Measurements from ENCODE around the gene PEX7.
"Not testable (repeated sequence)": the region's sequence is repeated elsewhere in the genome, so short reads cannot be mapped to it uniquely, and the experiment has no call there.

The PEX7 gene

DNA sequence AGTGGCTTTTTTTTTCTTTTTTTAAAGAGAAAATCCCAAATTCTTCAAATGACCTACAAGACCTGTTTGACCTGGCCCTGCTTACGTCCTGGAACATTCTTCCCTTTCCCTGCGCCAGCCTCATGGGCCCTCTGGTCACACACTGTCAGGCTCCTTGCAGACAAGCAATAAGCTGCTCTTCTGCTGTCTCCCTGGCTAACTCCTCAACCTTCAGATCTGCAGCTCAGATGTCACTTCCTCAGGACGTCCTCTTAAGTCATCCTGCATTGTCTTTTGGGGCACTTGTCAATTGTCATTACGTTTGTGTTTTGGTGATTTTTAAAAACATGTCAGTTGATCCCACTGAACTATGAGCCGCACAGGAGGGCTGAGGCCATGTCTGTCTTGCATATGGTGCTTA lies 70.8 kb downstream of the PEX7 start:
- TF ChIP-seq CTCF (IDR thresholded peaks at IDR 0.05; ENCODE audit: low read length, missing control alignments): no peak
- no peak overlapping the region for H3K4me3 ChIP-seq (replicated peaks; ENCODE audit: low read depth, low read length)
- DNase-seq (ENCODE audit: low read depth): no peak

DNA sequence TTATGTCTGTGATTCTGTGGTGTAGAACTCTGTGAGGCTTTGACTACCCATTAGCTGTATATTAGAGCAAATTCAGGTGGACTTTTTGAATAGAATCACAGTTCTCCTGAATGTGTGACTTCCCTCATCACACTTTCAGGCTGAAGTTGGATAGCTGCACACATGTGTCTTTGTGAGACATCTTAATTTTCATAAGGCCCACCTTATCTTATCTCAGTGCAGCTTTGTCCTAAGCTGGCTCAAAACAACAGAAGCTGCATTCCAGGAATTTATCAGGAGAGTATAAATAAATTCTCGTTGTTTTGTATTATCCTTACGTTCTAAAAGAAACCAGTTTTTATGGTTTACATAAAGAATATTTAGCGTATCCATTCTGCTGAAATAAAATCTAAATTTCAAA lies 73.5 kb downstream of the PEX7 start:
- DNase-seq (ENCODE audit: low read depth): no peak
- H3K4me3 ChIP-seq (replicated peaks; ENCODE audit: low read depth, low read length): no peak overlapping the region
- no peak for TF ChIP-seq CTCF (IDR thresholded peaks at IDR 0.05; ENCODE audit: low read length, missing control alignments)

- H3K4me3 ChIP-seq (replicated peaks; ENCODE audit: low read depth, low read length): no peak overlapping the region
- DNase-seq (ENCODE audit: low read depth): no peak
- TF ChIP-seq CTCF (IDR thresholded peaks at IDR 0.05; ENCODE audit: low read length, missing control alignments): no peak
Measured at GRCh38 chr6:136897071-136897470, 74.7 kb downstream of the PEX7 start.

DNA sequence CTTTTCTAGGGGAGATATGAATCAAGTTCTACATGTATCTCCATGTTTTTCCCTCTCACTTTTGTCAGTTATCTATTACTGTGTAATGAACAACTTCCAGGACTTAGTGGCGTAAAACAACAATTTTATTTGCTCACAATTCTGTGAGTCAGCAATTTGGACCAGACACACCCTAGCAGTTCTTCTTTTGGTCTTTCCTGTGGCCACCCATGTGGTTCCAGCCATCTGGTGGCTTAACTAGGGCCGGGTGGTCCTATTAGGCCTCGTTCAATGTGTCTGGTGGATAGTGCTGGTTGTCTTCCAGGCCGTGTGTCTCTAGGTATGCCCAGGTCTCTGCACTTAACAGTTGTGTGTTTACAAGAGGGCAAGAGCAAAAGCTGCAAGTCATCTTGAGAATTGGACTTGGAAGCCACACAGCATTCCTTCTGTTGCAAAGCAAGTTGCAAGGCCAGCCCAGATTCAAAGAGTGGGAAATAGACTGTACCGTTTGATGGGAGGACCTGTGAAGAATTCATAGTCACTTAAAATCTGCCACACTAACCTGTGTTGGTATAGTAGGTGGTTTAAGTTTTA lies 78.9 kb downstream of the PEX7 start:
- H3K4me3 ChIP-seq (replicated peaks; ENCODE audit: low read depth, low read length): no peak overlapping the region
- no peak for DNase-seq (ENCODE audit: low read depth)
- TF ChIP-seq CTCF (IDR thresholded peaks at IDR 0.05; ENCODE audit: low read length, missing control alignments): no peak

DNA sequence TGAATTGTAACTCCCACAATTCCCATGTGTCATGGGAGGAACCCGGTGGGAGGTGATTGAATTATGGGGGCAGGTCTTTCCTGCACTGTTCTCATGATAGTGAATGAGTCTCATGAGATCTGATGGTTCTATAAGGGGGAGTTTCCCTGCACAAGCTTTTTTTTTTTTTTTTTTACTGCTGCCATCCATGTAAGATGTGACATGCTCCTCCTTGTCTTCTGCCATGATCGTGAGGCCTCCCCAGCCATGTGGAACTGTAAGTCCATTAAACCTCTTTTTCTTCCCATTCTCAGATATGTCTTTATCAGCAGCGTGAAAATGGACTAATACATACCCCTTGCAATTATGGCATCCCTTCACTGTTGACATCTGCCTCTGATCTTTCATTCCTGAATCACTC lies 82.1 kb downstream of the PEX7 start:
- H3K4me3 ChIP-seq (replicated peaks; ENCODE audit: low read depth, low read length); DNase-seq (ENCODE audit: low read depth): not testable (repeated sequence)

GRCh38 chr6:136914947-136915346 lies 92.6 kb downstream of the PEX7 start:
- no peak for DNase-seq (ENCODE audit: low read depth)
- TF ChIP-seq CTCF (IDR thresholded peaks at IDR 0.05; ENCODE audit: low read length, missing control alignments): no peak
- H3K4me3 ChIP-seq (replicated peaks; ENCODE audit: low read depth, low read length): no peak overlapping the region

DNA sequence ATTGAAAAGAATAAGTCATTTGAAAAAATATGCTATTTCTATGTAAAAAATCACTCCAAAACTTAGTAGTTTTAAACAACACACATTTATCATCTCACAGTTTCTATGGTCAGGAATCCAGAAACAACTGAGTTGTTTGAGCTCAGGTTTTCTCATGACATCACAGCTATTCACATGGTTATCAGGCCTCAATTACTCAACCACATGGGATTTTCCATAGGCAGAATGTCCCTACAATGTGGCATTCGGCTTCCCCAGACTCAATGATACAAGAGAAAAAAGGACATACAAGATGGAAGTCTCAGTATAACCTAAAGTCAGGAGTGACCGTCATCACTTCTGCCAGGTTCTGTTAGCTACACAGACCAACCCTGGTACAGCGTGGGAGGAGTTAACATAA lies 96.3 kb downstream of the PEX7 start:
- DNase-seq (ENCODE audit: low read depth): no peak
- no peak overlapping the region for H3K4me3 ChIP-seq (replicated peaks; ENCODE audit: low read depth, low read length)
- no peak for TF ChIP-seq CTCF (IDR thresholded peaks at IDR 0.05; ENCODE audit: low read length, missing control alignments)

Measured in fibroblast of pulmonary artery (primary cell).